C4-2B (cell line): ENCODE results near the gene QKI.

Experiments used
- H3K27ac ChIP-seq: fragments of 450-650 bp; 2 replicates; pipeline ENCODE4 v1.5.1; 2017
- CTCF ChIP-seq: fragments of 450-650 bp; conservative IDR thresholded peaks from 2 replicates; pipeline ENCODE4 v1.5.1; 2017; ENCODE audit warnings: mild to moderate bottlenecking
- ZFX ChIP-seq: fragments of 450-650 bp; IDR thresholded peaks from 2 replicates; pipeline ENCODE4 v1.6.1; 2017

Gene QKI

GRCh38 chr6:163490826-163491577 lies 76.5 kb downstream of the QKI start:
- TF ChIP-seq CTCF (no peak), ZFX (no peak)

GRCh38 chr6:163491737-163492300 lies 77.3 kb downstream of the QKI start:
- no peak for TF ChIP-seq ZFX
- no peak for TF ChIP-seq CTCF
- H3K27ac ChIP-seq: no peak overlapping the region

More at GRCh38 chr6:163490826-163491577, 76.5 kb downstream of the QKI start:
- no peak overlapping the region for H3K27ac ChIP-seq

- TF ChIP-seq ZFX (no peak), CTCF (no peak)
- no peak overlapping the region for H3K27ac ChIP-seq
These were observed 79.8 kb downstream of the QKI start for GRCh38 chr6:163494279-163494727.

DNA sequence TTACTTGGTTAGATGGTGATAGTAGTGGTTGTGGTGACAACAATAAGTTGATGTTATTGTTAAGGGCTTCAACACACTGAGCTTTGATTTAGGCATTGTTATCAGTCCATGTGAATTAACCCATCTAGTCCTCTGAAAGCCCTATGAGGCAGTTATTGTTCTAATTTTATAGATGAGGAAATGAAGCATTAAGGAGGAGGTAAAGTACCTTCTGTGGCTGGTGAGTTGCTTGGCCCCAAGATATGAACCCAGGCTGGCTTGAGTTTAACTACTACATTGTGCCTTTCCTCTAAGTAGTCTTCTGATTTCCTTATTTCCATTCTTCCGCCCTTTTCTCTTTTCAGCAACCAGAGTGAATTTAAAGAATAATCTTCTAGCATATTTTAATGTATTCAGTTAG lies 81.7 kb downstream of the QKI start:
- H3K27ac ChIP-seq: no peak overlapping the region

GRCh38 chr6:163500105-163500504 lies 85.6 kb downstream of the QKI start:
- no peak overlapping the region for H3K27ac ChIP-seq
- TF ChIP-seq CTCF (no peak), ZFX (no peak)

More for the DNA sequence above, 81.7 kb downstream of the QKI start:
- TF ChIP-seq CTCF: no peak
- no peak for TF ChIP-seq ZFX

- no peak; the same call in 1 of the 2 replicates for TF ChIP-seq CTCF
- no peak for TF ChIP-seq ZFX
- no peak overlapping the region for H3K27ac ChIP-seq
These were observed 86.5 kb downstream of the QKI start for GRCh38 chr6:163501026-163501425.

DNA sequence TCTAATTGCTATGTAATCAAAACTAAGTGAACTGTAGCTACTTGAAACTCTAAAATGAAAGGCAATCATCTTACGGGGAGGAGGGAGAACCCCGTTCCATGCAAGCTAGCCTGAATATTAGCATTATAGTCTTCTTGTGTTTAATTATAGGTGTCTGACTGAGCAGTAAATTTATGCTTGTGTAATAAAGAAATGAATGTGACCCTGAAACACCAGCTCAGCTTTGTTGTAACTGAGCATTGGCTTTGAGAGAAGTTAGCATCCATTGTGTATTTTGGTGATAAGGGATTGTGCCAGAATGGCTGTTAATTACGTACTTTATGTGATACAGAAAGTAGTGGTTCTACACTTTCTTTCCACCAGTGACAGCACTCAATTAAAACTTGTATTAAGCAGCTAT lies 86.9 kb downstream of the QKI start:
- TF ChIP-seq CTCF: no peak
- TF ChIP-seq ZFX: no peak
- no peak overlapping the region for H3K27ac ChIP-seq
